HCT116 (cell line): Measurements from ENCODE around the gene PDYN. TPM values are rescaled to one million over a fixed set of nuclear protein-coding genes. Genes with fewer than 3 reads are reported as not detected.

Experiments used
- ATAC-seq: fragments of 200-7000 bp; cut with Tn5 transposase; 2 replicates; pipeline ENCODE4 v1.9.1; 2020; ENCODE audit warnings: mild to moderate bottlenecking, moderate library complexity
- BruUV-seq: library from RNA; stranded (reverse); fragments of 400-500 nt; replicated peaks from 2 replicates; lab custom pipeline; 2021; lab: Mats Ljungman, UMichigan
- CTCF ChIA-PET: fragments of 300-600 bp; sonication (Branson Sonifier 250); formaldehyde crosslinking; loops from one replicate; lab custom pipeline; 2021; ENCODE audit warnings: antibody characterized with exemption; lab: Charles Lee
- POLR2A ChIA-PET: fragments of 300-600, 350-600 bp; sonication (Branson Sonifier 250); formaldehyde crosslinking; loops from one replicate; lab custom pipeline; 2021; ENCODE audit warnings: antibody characterized with exemption; lab: Charles Lee
- RAD21 ChIA-PET, 2 experiments: fragments of 300-600 bp; sonication (Branson Sonifier 250); formaldehyde crosslinking; loops; one replicate each; lab custom pipeline; 2023; ENCODE audit warnings: low total read pairs in 2 of 2; ENCODE audit not compliant: uncharacterized antibody in 2 of 2, unreplicated experiment in 2 of 2, low non-redundant PET in 1 of 2; lab: Charles Lee
- DNase-seq: peaks from one replicate; pipeline ENCODE4 v3.0.0-alpha.2; 2010; ENCODE audit warnings: low read depth, low spot score
- H2AFZ ChIP-seq: fragments of 200-600 bp; shearing (Covaris generic), sonication (generic); 2 replicates; pipeline ENCODE4 v1.6.1; 2017; ENCODE audit warnings: low read depth, mixed run types, mixed read lengths, antibody characterized with exemption, low read length; ENCODE audit not compliant: poor library complexity, severe bottlenecking
- H3K27ac ChIP-seq: 2 replicates; pipeline ENCODE4 v1.5.1; 2012; ENCODE audit warnings: low read depth, low read length
- H3K27me3 ChIP-seq: fragments of 200-600 bp; sonication (generic); 2 replicates; pipeline ENCODE4 v1.6.1; 2016; ENCODE audit warnings: mixed run types, low read length, mixed read lengths; ENCODE audit not compliant: insufficient read depth
- H3K36me3 ChIP-seq, 2 experiments: fragments of 200-500 bp in 1 of 2; fragments of 200-600 bp in 1 of 2; sonication (Bioruptor generic) in 1 of 2; sonication (generic) in 1 of 2; 2 replicates each; pipeline versions ENCODE4 v1.5.1 to v1.6.1; 2014 to 2016; ENCODE audit warnings: low read length in 2 of 2, inconsistent platforms in 1 of 2, mixed read lengths in 1 of 2, mixed run types in 1 of 2; ENCODE audit not compliant: insufficient read depth in 2 of 2, control insufficient read depth in 1 of 2
- H3K4me1 ChIP-seq, 2 experiments: fragments of 200-600 bp in 1 of 2; sonication (generic) in 1 of 2; 2 replicates each; pipeline versions ENCODE4 v1.5.1 to v1.6.1; 2012 to 2017; ENCODE audit warnings: low read length in 2 of 2, inconsistent platforms in 1 of 2, mild to moderate bottlenecking in 1 of 2, mixed read lengths in 1 of 2, mixed run types in 1 of 2, moderate library complexity in 1 of 2; ENCODE audit not compliant: insufficient read depth in 2 of 2, control insufficient read depth in 1 of 2
- H3K4me2 ChIP-seq: fragments of 200-600 bp; sonication (generic); 2 replicates; pipeline ENCODE4 v1.6.1; 2017; ENCODE audit warnings: mixed run types, low read length, mixed read lengths
- H3K4me3 ChIP-seq, 2 experiments: fragments of 200-600 bp in 1 of 2; sonication (generic) in 1 of 2; replicated peaks in 1 of 2; 2 replicates each; pipeline ENCODE4 v1.5.1; 2011 to 2016; ENCODE audit warnings: low read length in 2 of 2, control low read depth in 1 of 2, low read depth in 1 of 2, mild to moderate bottlenecking in 1 of 2, mixed read lengths in 1 of 2, mixed run types in 1 of 2
- H3K79me2 ChIP-seq: fragments of 200-600 bp; sonication (generic); 2 replicates; pipeline ENCODE4 v1.6.1; 2017; ENCODE audit warnings: mild to moderate bottlenecking, mixed run types, low read length, moderate library complexity, mixed read lengths; ENCODE audit not compliant: insufficient read depth
- H3K9ac ChIP-seq: fragments of 200-600 bp; sonication (generic); 2 replicates; pipeline ENCODE4 v1.6.1; 2016; ENCODE audit warnings: low read length, mixed read lengths
- H3K9me2 ChIP-seq: fragments of 200-600 bp; sonication (generic), shearing (Covaris generic); 2 replicates; pipeline ENCODE4 v1.6.1; 2017; ENCODE audit warnings: mixed run types, mild to moderate bottlenecking, moderate library complexity; ENCODE audit not compliant: insufficient read depth
- H3K9me3 ChIP-seq, 2 experiments: fragments of 200-500 bp in 1 of 2; fragments of 200-600 bp in 1 of 2; sonication (Bioruptor generic) in 1 of 2; sonication (generic) in 1 of 2; 2 replicates each; pipeline ENCODE4 v1.6.1; 2014 to 2017; ENCODE audit warnings: low read length in 2 of 2, mixed read lengths in 2 of 2, inconsistent platforms in 1 of 2, low read depth in 1 of 2, mild to moderate bottlenecking in 1 of 2, mixed run types in 1 of 2, moderate library complexity in 1 of 2; ENCODE audit not compliant: control insufficient read depth in 1 of 2, insufficient read depth in 1 of 2
- H4K20me1 ChIP-seq: fragments of 200-600 bp; sonication (generic), shearing (Covaris generic); 2 replicates; pipeline ENCODE4 v1.6.1; 2017; ENCODE audit warnings: mixed run types, mild to moderate bottlenecking, moderate library complexity; ENCODE audit not compliant: insufficient read depth
- EGR1 ChIP-seq: IDR thresholded peaks from 2 replicates; pipeline ENCODE4 v1.6.1; 2012; ENCODE audit warnings: low read depth
- EZH2 ChIP-seq: fragments of 200-600 bp; sonication (generic); IDR thresholded peaks from 2 replicates; pipeline ENCODE4 v1.6.1; 2017; ENCODE audit warnings: antibody characterized with exemption, mixed run types
- EZH2phosphoT487 ChIP-seq: fragments of 200-600 bp; IDR thresholded peaks from 2 replicates; pipeline ENCODE4 v1.6.1; 2018; ENCODE audit warnings: antibody characterized with exemption, borderline replicate concordance
- RAD21 ChIP-seq: IDR thresholded peaks from 2 replicates; pipeline ENCODE4 v1.6.1; 2012; ENCODE audit warnings: low read depth, mild to moderate bottlenecking
- SIN3A ChIP-seq: IDR thresholded peaks from 2 replicates; pipeline ENCODE4 v1.6.1; 2012; ENCODE audit warnings: low read depth
- SP1 ChIP-seq: IDR thresholded peaks from 2 replicates; pipeline ENCODE4 v1.6.1; 2012; ENCODE audit warnings: low read depth
- ZNF274 ChIP-seq: fragments of 200-500 bp; sonication (Bioruptor generic); IDR thresholded peaks from 2 replicates; pipeline ENCODE4 v1.6.1; 2014; ENCODE audit warnings: mild to moderate bottlenecking, low read depth, low read length, inconsistent platforms
- intact Hi-C: fragments of 100-400 bp; cut with micrococcal nuclease; formaldehyde crosslinking; loops from 2 replicates; pipeline ENCODE4 v1.10.0; 2022
- total RNA-seq: library from RNA; stranded (reverse); gene quantifications from one replicate; pipeline ENCODE4 v1.2.1, GENCODE V29; 2021; ENCODE audit not compliant: unreplicated experiment
- TF ChIP-seq, protein P1 (sequence below): IDR thresholded peaks from 2 replicates; pipeline ENCODE4 v1.6.1; 2012; ENCODE audit warnings: low read depth

PDYN gene
- total RNA-seq, 1 experiment from 2014 or later: not detected

DNA sequence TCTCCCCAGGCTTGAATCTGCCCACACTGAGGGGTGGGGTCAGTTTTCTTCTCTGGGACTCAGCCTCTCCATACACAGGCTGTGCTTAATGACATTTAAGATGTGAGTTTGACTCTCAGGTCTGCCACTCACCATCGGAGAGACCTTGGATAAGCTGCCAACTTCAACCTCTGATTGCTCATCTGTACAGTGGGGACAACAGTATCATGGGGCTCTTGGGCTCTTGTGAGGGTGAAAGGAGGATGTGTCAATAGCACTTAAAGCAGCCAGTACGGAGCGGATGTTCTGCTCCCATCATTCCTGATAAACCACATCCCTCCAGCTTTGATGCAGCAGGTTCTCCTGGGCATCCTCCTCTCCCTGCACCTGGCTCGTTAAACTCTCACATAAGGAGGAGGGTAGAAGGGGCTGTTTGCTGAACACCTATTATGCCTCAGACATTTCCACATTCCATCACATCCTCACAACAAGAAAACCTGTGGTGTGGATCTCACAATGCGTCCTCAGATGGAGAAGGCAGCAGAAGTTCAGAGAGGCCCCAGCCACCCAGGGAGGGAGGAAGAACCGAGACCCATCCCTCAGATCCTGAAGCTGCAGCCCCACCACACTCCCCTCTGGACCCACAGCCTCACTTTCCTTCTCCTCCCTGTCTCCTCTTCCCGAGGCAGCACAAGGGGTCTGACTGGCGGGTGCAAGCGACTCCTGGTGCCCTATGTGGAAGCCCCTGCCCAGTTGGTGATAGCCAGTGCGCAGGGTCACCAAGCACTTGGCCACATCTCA is 1.9 kb upstream of the PDYN start:
- H3K36me3 ChIP-seq: no peaks in the 10 kb centered on the region
- no peak overlapping the region for H3K4me2 ChIP-seq
- no peak for ATAC-seq
- DNase-seq: no peak
- H3K9ac ChIP-seq: no peak overlapping the region
- no peaks in the 10 kb centered on the region for H3K9me3 ChIP-seq
- H3K4me1 ChIP-seq: no peaks in the 10 kb centered on the region
- no peaks in the 10 kb centered on the region for H4K20me1 ChIP-seq
- BruUV-seq: no TSS peak
- intact Hi-C loops: no loop called here
- H3K27ac ChIP-seq: no peak overlapping the region
- H2AFZ ChIP-seq: no peak overlapping the region
- no peaks in the 10 kb centered on the region for H3K79me2 ChIP-seq
- ChIA-PET CTCF (interaction anchor here (1.2 kb wide), 1 partner anchor 13 kb away, joined by 3 read pairs; no protein-coding TSS in a partner anchor), RAD21 (no interaction called here), POLR2A (no interaction called here)
- H3K27me3 ChIP-seq: peaks cover 93% of the 10 kb centered on the region
- TF ChIP-seq EGR1 (no peak), EZH2 (no peak), SIN3A (no peak), RAD21 (no peak), ZNF274 (no peak), EZH2phosphoT487 (no peak)
- TF ChIP-seq, all 23 proteins: peak for 0
- Histone ChIP-seq H3K9me2 (no peaks in the 10 kb centered on the region), H3K4me3 (no peak overlapping the region)

DNA sequence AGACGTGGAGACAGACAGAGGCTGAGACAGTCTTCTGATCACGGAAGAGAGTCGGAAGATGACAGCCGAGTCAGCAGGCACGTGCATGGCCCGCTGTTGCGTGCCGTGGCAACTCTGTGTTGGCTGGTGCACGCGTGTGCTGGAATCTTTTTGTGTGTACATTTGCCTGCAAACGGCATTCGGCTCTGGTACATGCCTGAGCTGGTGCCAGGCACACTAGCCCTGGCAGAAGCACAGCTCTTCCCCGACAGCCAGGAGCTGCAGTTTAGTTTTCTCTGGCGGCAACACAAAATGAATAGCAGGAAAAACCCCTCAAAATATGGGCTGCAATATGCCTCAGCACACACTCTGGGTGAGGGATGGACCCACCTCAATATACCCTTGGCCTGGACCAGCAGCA is 769 bp upstream of the PDYN start:
- intact Hi-C loops: no loop called here
- no TSS peak for BruUV-seq
- ChIA-PET RAD21 (no interaction called here), POLR2A (no interaction called here), CTCF (interaction anchor here (1.2 kb wide), 1 partner anchor 14 kb away, joined by 3 read pairs; no protein-coding TSS in a partner anchor)
- H3K9me2 ChIP-seq: no peaks in the 10 kb centered on the region
- H4K20me1 ChIP-seq: no peaks in the 10 kb centered on the region
- H3K9ac ChIP-seq: no peak overlapping the region
- H3K4me2 ChIP-seq: no peak overlapping the region
- H3K79me2 ChIP-seq: no peaks in the 10 kb centered on the region
- H3K27ac ChIP-seq: no peak overlapping the region
- H3K9me3 ChIP-seq: no peaks in the 10 kb centered on the region
- H3K4me3 ChIP-seq: no peak overlapping the region
- H2AFZ ChIP-seq: no peak overlapping the region
- no peaks in the 10 kb centered on the region for H3K4me1 ChIP-seq
- no peak for DNase-seq
- peaks cover 96% of the 10 kb centered on the region for H3K27me3 ChIP-seq
- TF ChIP-seq, protein P1, sequence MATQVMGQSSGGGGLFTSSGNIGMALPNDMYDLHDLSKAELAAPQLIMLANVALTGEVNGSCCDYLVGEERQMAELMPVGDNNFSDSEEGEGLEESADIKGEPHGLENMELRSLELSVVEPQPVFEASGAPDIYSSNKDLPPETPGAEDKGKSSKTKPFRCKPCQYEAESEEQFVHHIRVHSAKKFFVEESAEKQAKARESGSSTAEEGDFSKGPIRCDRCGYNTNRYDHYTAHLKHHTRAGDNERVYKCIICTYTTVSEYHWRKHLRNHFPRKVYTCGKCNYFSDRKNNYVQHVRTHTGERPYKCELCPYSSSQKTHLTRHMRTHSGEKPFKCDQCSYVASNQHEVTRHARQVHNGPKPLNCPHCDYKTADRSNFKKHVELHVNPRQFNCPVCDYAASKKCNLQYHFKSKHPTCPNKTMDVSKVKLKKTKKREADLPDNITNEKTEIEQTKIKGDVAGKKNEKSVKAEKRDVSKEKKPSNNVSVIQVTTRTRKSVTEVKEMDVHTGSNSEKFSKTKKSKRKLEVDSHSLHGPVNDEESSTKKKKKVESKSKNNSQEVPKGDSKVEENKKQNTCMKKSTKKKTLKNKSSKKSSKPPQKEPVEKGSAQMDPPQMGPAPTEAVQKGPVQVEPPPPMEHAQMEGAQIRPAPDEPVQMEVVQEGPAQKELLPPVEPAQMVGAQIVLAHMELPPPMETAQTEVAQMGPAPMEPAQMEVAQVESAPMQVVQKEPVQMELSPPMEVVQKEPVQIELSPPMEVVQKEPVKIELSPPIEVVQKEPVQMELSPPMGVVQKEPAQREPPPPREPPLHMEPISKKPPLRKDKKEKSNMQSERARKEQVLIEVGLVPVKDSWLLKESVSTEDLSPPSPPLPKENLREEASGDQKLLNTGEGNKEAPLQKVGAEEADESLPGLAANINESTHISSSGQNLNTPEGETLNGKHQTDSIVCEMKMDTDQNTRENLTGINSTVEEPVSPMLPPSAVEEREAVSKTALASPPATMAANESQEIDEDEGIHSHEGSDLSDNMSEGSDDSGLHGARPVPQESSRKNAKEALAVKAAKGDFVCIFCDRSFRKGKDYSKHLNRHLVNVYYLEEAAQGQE: no peak
- TF ChIP-seq RAD21 (no peak), SP1 (no peak), EZH2phosphoT487 (peak; percentile 83; the same call in 1 of the 2 replicates)
- no peaks in the 10 kb centered on the region for H3K36me3 ChIP-seq
- no peak for ATAC-seq
